HG03025 (cell line): ENCODE data around the gene PDE6H.

Source experiments
- ATAC-seq: cut with Tn5 transposase; IDR thresholded peaks from one replicate; pipeline ENCODE4 v1.9.1; 2021; ENCODE audit warnings: mild to moderate bottlenecking, moderate library complexity; ENCODE audit not compliant: unreplicated experiment, low FRiP score

Gene PDE6H

GRCh38 chr12:14950982-14951746 is 21.7 kb upstream of the PDE6H start:
- no peak for ATAC-seq

- ATAC-seq, result no peak
Measured at GRCh38 chr12:14951851-14952250, 21.0 kb upstream of the PDE6H start.

GRCh38 chr12:14952299-14952921 is 20.4 kb upstream of the PDE6H start:
- ATAC-seq, result peak; percentile 48

GRCh38 chr12:14953752-14954151 is 19.1 kb upstream of the PDE6H start:
- no peak for ATAC-seq

- no peak for ATAC-seq
Measured at GRCh38 chr12:14954269-14954668, 18.6 kb upstream of the PDE6H start.

GRCh38 chr12:14956024-14956891 is 16.6 kb upstream of the PDE6H start:
- peak; percentile 28 for ATAC-seq

GRCh38 chr12:14956905-14957304 is 15.9 kb upstream of the PDE6H start:
- no peak for ATAC-seq

- ATAC-seq, result no peak
Measured at GRCh38 chr12:14957551-14958168, 15.2 kb upstream of the PDE6H start.

GRCh38 chr12:14958361-14959125 is 14.3 kb upstream of the PDE6H start:
- no peak for ATAC-seq

GRCh38 chr12:14959126-14959440 is 13.8 kb upstream of the PDE6H start:
- no peak for ATAC-seq

- ATAC-seq, result no peak
Measured at GRCh38 chr12:14959463-14959862, 13.4 kb upstream of the PDE6H start.

- no peak for ATAC-seq
Measured at GRCh38 chr12:14959916-14960496, 12.8 kb upstream of the PDE6H start.

GRCh38 chr12:14960548-14961465 is 12.0 kb upstream of the PDE6H start:
- ATAC-seq, result peak; percentile 45

GRCh38 chr12:14961466-14962152 is 11.2 kb upstream of the PDE6H start, which contains the start of gene ARHGDIB:
TSS of gene ARHGDIB (minus strand) at chr12:14961601. CDS start at chr12:14950712, 10,889 bp downstream.
- ATAC-seq, result peak; percentile 64

- ATAC-seq, result no peak
Measured at GRCh38 chr12:14962153-14962539, 10.7 kb upstream of the PDE6H start.

- no peak for ATAC-seq
Measured at GRCh38 chr12:14962797-14963196, 10.0 kb upstream of the PDE6H start.

GRCh38 chr12:14963520-14963919 is 9.3 kb upstream of the PDE6H start:
- ATAC-seq, result no peak

GRCh38 chr12:14964406-14964805 is 8.4 kb upstream of the PDE6H start:
- no peak for ATAC-seq
